D341Med (cell line): ENCODE results near the gene LTBP1.
"Not testable (repeated sequence)": the region's sequence is repeated elsewhere in the genome, so short reads cannot be mapped to it uniquely, and the experiment has no call there.

Source experiments
- DNase-seq: peaks from one replicate; pipeline ENCODE4 v3.0.0; 2012; ENCODE audit warnings: low spot score

LTBP1 gene

GRCh38 chr2:33351781-33352180 is 405.0 kb downstream of the LTBP1 start:
- DNase-seq, result no peak

- no peak for DNase-seq
Measured at GRCh38 chr2:33354981-33355380, 408.2 kb downstream of the LTBP1 start.

GRCh38 chr2:33358878-33359277 is 412.1 kb downstream of the LTBP1 start:
- DNase-seq, result no peak

- DNase-seq, result no peak
Measured at GRCh38 chr2:33363325-33364298, 416.9 kb downstream of the LTBP1 start.

- no peak for DNase-seq
Measured at GRCh38 chr2:33365264-33365970, 418.7 kb downstream of the LTBP1 start.

- DNase-seq, result no peak
Measured at GRCh38 chr2:33366473-33366872, 419.7 kb downstream of the LTBP1 start.

GRCh38 chr2:33368524-33368923 is 421.8 kb downstream of the LTBP1 start:
- not testable (repeated sequence) for DNase-seq

GRCh38 chr2:33369191-33369590 is 422.4 kb downstream of the LTBP1 start:
- no peak for DNase-seq

GRCh38 chr2:33370636-33371265 is 424.0 kb downstream of the LTBP1 start:
- no peak for DNase-seq

GRCh38 chr2:33371304-33372090 is 424.7 kb downstream of the LTBP1 start:
- DNase-seq, result no peak

- DNase-seq, result peak; percentile 12
Measured at GRCh38 chr2:33372940-33373553, 426.3 kb downstream of the LTBP1 start.

- DNase-seq, result no peak
Measured at GRCh38 chr2:33373986-33374385, 427.2 kb downstream of the LTBP1 start.

GRCh38 chr2:33375054-33375453 is 428.3 kb downstream of the LTBP1 start:
- DNase-seq, result no peak

- no peak for DNase-seq
Measured at GRCh38 chr2:33377048-33377447, 430.3 kb downstream of the LTBP1 start.

- DNase-seq, result no peak
Measured at GRCh38 chr2:33378556-33379210, 431.9 kb downstream of the LTBP1 start.

- DNase-seq, result no peak
Measured at GRCh38 chr2:33380001-33380609, 433.4 kb downstream of the LTBP1 start.

GRCh38 chr2:33380719-33381118 is 434.0 kb downstream of the LTBP1 start:
- DNase-seq, result no peak

GRCh38 chr2:33381301-33381858 is 434.6 kb downstream of the LTBP1 start:
- no peak for DNase-seq

GRCh38 chr2:33383855-33384598 is 437.3 kb downstream of the LTBP1 start:
- DNase-seq, result no peak
